ENCODE measurements around the gene GIPC1. TPM values are rescaled to one million over a fixed set of nuclear protein-coding genes. Genes with fewer than 3 reads are reported as not detected.
A peak's percentile ranks its signal among the peaks of the same experiment; 100 is the strongest.

Gene GIPC1
- total and polyA plus RNA-seq, 2 experiments from 2014 or later: 106 to 173 TPM

- TF ChIP-seq EZH2 (IDR thresholded peaks at IDR 0.05; ENCODE audit: insufficient read depth, poor library complexity, severe bottlenecking): no peak
- no peak for TF ChIP-seq EZH2phosphoT487 (IDR thresholded peaks at IDR 0.05; ENCODE audit: insufficient read depth, low read depth)
- Histone ChIP-seq H3K4me2 (ENCODE audit: unreplicated experiment) (no peak overlapping the region), H3K9ac (no peak overlapping the region), H3K9me3 (ENCODE audit: low read depth) (no peaks in the 10 kb centered on the region), H4K20me1 (ENCODE audit: insufficient read depth) (no peaks in the 10 kb centered on the region), H3K4me3 (no peak overlapping the region), H2AFZ (no peak overlapping the region), H3K36me3 (ENCODE audit: low read depth) (peaks cover 4% of the 10 kb centered on the region; the same call in 1 of the 2 replicates), H3K27ac (no peak overlapping the region), H3K79me2 (ENCODE audit: insufficient read depth) (peaks cover 66% of the 10 kb centered on the region), H3K9me2 (ENCODE audit: insufficient read depth) (no peaks in the 10 kb centered on the region), H3K27me3 (replicated peaks; ENCODE audit: insufficient read depth) (no peaks in the 10 kb centered on the region), H3K4me1 (ENCODE audit: insufficient read depth) (peaks cover 14% of the 10 kb centered on the region), H3F3A (ENCODE audit: insufficient read depth) (peaks cover 16% of the 10 kb centered on the region)
- in situ Hi-C loops (cut with MboI): no loop called here
- 78 to 84% methylated on average over 9 of the region's 9 CpGs for WGBS, 2 experiments (ENCODE audit: low coverage in 1 of 2, low lambda C conversion rate in 2 of 2, missing lambda C conversion rate in 2 of 2)
- no peak for DNase-seq
These were observed 56.9 kb downstream of the GIPC1 start for GRCh38 chr19:14439014-14439413.

GRCh38 chr19:14437578-14438140, 58.3 kb downstream of the GIPC1 start:
- in situ Hi-C loops (cut with MboI): no loop called here
- 89 to 91% methylated on average over 7 of the region's 7 CpGs for WGBS, 2 experiments (ENCODE audit: low coverage in 1 of 2, low lambda C conversion rate in 2 of 2, missing lambda C conversion rate in 2 of 2)

GRCh38 chr19:14435320-14436050, 60.4 kb downstream of the GIPC1 start:
- 58% methylated on average over 17 of the region's 17 CpGs for WGBS, 2 experiments (ENCODE audit: low coverage in 1 of 2, low lambda C conversion rate in 2 of 2, missing lambda C conversion rate in 2 of 2)
- Histone ChIP-seq H3F3A (ENCODE audit: insufficient read depth) (peaks cover 16% of the 10 kb centered on the region), H2AFZ (peak overlapping the region; percentile 73; the same call in 1 of the 2 replicates), H3K79me2 (ENCODE audit: insufficient read depth) (peaks cover 69% of the 10 kb centered on the region), H3K4me1 (ENCODE audit: insufficient read depth) (peaks cover 14% of the 10 kb centered on the region), H3K9me2 (ENCODE audit: insufficient read depth) (no peaks in the 10 kb centered on the region), H3K27ac (peak overlapping the region; percentile 75), H3K9ac (no peak overlapping the region), H4K20me1 (ENCODE audit: insufficient read depth) (no peaks in the 10 kb centered on the region), H3K36me3 (ENCODE audit: low read depth) (no peaks in the 10 kb centered on the region), H3K4me3 (peak overlapping the region; percentile 82), H3K27me3 (replicated peaks; ENCODE audit: insufficient read depth) (no peaks in the 10 kb centered on the region), H3K4me2 (ENCODE audit: unreplicated experiment) (peak overlapping the region; percentile 72), H3K9me3 (ENCODE audit: low read depth) (no peaks in the 10 kb centered on the region)
- TF ChIP-seq EZH2phosphoT487 (IDR thresholded peaks at IDR 0.05; ENCODE audit: insufficient read depth, low read depth) (no peak), EZH2 (IDR thresholded peaks at IDR 0.05; ENCODE audit: insufficient read depth, poor library complexity, severe bottlenecking) (no peak)
- in situ Hi-C loops (cut with MboI): no loop called here
- no peak for DNase-seq

More at GRCh38 chr19:14437578-14438140, 58.3 kb downstream of the GIPC1 start:
- no peak overlapping the region for H3K27ac ChIP-seq
- peaks cover 72% of the 10 kb centered on the region for H3K79me2 ChIP-seq (ENCODE audit: insufficient read depth)
- H2AFZ ChIP-seq: no peak overlapping the region
- peaks cover 16% of the 10 kb centered on the region for H3F3A ChIP-seq (ENCODE audit: insufficient read depth)
- H4K20me1 ChIP-seq (ENCODE audit: insufficient read depth): no peaks in the 10 kb centered on the region
- H3K27me3 ChIP-seq (replicated peaks; ENCODE audit: insufficient read depth): no peaks in the 10 kb centered on the region
- H3K9ac ChIP-seq: no peak overlapping the region
- no peaks in the 10 kb centered on the region for H3K9me3 ChIP-seq (ENCODE audit: low read depth)
- H3K4me1 ChIP-seq (ENCODE audit: insufficient read depth): peaks cover 14% of the 10 kb centered on the region
- DNase-seq: no peak
- no peaks in the 10 kb centered on the region for H3K9me2 ChIP-seq (ENCODE audit: insufficient read depth)
- no peak overlapping the region for H3K4me3 ChIP-seq
- H3K36me3 ChIP-seq (ENCODE audit: low read depth): peaks cover 4% of the 10 kb centered on the region; the same call in 1 of the 2 replicates
- H3K4me2 ChIP-seq (ENCODE audit: unreplicated experiment): no peak overlapping the region
- TF ChIP-seq EZH2 (IDR thresholded peaks at IDR 0.05; ENCODE audit: insufficient read depth, poor library complexity, severe bottlenecking): no peak
- TF ChIP-seq EZH2phosphoT487 (IDR thresholded peaks at IDR 0.05; ENCODE audit: insufficient read depth, low read depth): no peak

GRCh38 chr19:14434543-14435319, 61.2 kb downstream of the GIPC1 start:
- Histone ChIP-seq H3K4me1 (ENCODE audit: insufficient read depth) (peaks cover 14% of the 10 kb centered on the region), H3K4me2 (ENCODE audit: unreplicated experiment) (peak overlapping the region; percentile 72), H3F3A (ENCODE audit: insufficient read depth) (peaks cover 16% of the 10 kb centered on the region), H3K36me3 (ENCODE audit: low read depth) (no peaks in the 10 kb centered on the region), H3K27ac (peak overlapping the region; percentile 75), H3K9me3 (ENCODE audit: low read depth) (no peaks in the 10 kb centered on the region), H3K9ac (peak overlapping the region; percentile 90), H2AFZ (peak overlapping the region; percentile 73), H3K4me3 (peak overlapping the region; percentile 82), H3K27me3 (replicated peaks; ENCODE audit: insufficient read depth) (no peaks in the 10 kb centered on the region), H4K20me1 (ENCODE audit: insufficient read depth) (no peaks in the 10 kb centered on the region), H3K9me2 (ENCODE audit: insufficient read depth) (no peaks in the 10 kb centered on the region), H3K79me2 (ENCODE audit: insufficient read depth) (peaks cover 62% of the 10 kb centered on the region)
- TF ChIP-seq EZH2phosphoT487 (IDR thresholded peaks at IDR 0.05; ENCODE audit: insufficient read depth, low read depth) (no peak), EZH2 (IDR thresholded peaks at IDR 0.05; ENCODE audit: insufficient read depth, poor library complexity, severe bottlenecking) (no peak)
- in situ Hi-C loops (cut with MboI): no loop called here
- 28 to 29% methylated on average over 16 to 23 of the region's 23 CpGs for WGBS, 2 experiments (ENCODE audit: low coverage in 1 of 2, low lambda C conversion rate in 2 of 2, missing lambda C conversion rate in 2 of 2)
- peak; percentile 92 for DNase-seq
